ENCODE results near the gene TWNK. TPM values are rescaled to one million over a fixed set of nuclear protein-coding genes. Genes with fewer than 3 reads are reported as not detected.

The TWNK gene
- total and polyA plus RNA-seq, 9 of the 15 experiments (the other 6 are each of a cell fraction or from before 2014, with no cell fraction given): 11.6 to 34.7 (median 17.4) TPM

GRCh38 chr10:101041252-101041761 is 54.0 kb downstream of the TWNK start (continued):
- TF ChIP-seq ZNF449 (CRISPR knock-in tag; IDR thresholded peaks at IDR 0.05) (no peak), RBM17 (IDR thresholded peaks at IDR 0.05; ENCODE audit: borderline replicate concordance, low read depth, low read length) (no peak), MYC (IDR thresholded peaks at IDR 0.05; ENCODE audit: low read depth, low read length) (no peak), MYC (CRISPR knock-in tag; IDR thresholded peaks at IDR 0.05; ENCODE audit: borderline replicate concordance, low read depth) (no peak), ZNF445 (CRISPR knock-in tag; IDR thresholded peaks at IDR 0.05; ENCODE audit: low read depth) (no peak), ZNF584 (CRISPR knock-in tag; IDR thresholded peaks at IDR 0.05; ENCODE audit: low read depth) (no peak), DEAF1 (CRISPR knock-in tag; IDR thresholded peaks at IDR 0.05) (peak; percentile 40; the same call in 1 of the 2 replicates), CREM (IDR thresholded peaks at IDR 0.05; ENCODE audit: low read depth) (0 out of 2 replicates have a peak, but pooled peaks have one; percentile 14), ZC3H4 (CRISPR knock-in tag; IDR thresholded peaks at IDR 0.05; ENCODE audit: borderline replicate concordance) (no peak), PTRF (tag; IDR thresholded peaks at IDR 0.05) (no peak), ZNF707 (CRISPR knock-in tag; conservative IDR thresholded peaks at IDR 0.05) (no peak), PURB (CRISPR knock-in tag; IDR thresholded peaks at IDR 0.05; ENCODE audit: low read depth) (no peak), CCNT2 (IDR thresholded peaks at IDR 0.05; ENCODE audit: borderline replicate concordance, extremely low read depth, insufficient read length, low read depth, low read length) (no peak), REST (IDR thresholded peaks at IDR 0.05; ENCODE audit: borderline replicate concordance) (peak; percentile 61), REST (CRISPR knock-in tag; IDR thresholded peaks at IDR 0.05; ENCODE audit: low read depth) (no peak)

All from K562 (cell line).